Brain pericyte (primary cell): ENCODE results near the gene PKP2.
"Not testable (repeated sequence)": the region's sequence is repeated elsewhere in the genome, so short reads cannot be mapped to it uniquely, and the experiment has no call there.

ENCODE experiments used
- DNase-seq: peaks from one replicate; pipeline ENCODE4 v3.0.0-alpha.2; 2012; ENCODE audit warnings: low read depth, low spot score

PKP2 gene

GRCh38 chr12:32863128-32863527, 33.4 kb downstream of the PKP2 start:
- no peak for DNase-seq

DNA sequence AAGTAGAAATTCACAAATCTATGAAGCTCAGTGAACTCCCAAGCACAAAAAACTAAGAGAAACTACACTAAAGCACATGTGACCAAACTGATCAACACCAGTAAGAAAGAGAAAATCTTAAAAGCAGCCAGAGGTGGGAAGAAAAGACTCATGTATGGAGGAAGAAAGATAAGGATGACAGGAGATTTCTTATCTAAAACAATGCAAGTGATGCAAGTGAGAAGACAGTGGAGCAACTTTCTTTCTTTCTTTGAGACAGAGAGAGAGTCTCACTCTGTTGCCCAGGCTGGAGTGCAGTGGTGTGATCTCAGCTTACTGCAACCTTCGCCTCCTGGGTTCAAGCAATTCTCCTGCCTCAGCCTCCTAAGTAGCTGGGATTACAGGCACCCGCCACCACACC, 34.9 kb downstream of the PKP2 start:
- DNase-seq: not testable (repeated sequence)

DNA sequence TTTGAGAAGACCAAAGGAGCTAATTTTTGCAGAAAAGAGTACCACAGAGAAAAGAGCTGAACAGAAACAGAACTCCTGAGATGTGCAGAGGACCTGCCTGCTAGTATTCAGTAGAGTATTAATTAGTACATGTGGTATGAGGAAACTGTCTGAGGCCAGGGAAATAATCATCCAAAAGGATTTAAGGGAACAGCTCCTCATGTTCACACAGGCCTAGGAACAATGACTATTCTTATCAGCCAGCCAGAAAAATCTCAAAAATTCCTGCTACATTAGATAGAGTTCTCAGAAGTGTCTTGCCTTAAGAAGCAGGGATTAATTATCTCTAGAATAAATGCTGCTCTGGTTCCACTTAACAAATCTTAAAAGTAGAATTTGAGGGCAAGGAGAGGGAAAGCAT, 36.4 kb downstream of the PKP2 start:
- no peak for DNase-seq

DNA sequence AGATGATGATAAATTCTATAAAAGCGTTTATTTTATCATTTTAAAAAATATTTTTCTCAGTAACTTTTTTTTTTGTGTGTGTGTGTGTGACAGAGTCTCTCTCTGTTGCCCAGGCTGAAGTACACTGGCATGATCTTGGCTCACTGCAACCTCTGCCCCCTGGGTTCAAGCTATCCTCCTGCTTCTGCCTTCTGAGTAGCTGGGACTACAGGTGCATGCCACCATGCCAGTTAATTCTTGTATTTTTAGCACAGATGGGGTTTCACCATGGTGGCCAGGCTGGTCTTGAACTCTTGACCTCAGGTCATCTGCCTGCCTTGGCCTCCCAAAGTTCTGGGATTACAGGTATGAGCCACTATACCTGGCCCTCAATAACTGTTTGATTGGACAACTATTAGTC, 37.2 kb downstream of the PKP2 start:
- DNase-seq: no peak

- no peak for DNase-seq
Observed at GRCh38 chr12:32854716-32855115, 41.9 kb downstream of the PKP2 start.

DNA sequence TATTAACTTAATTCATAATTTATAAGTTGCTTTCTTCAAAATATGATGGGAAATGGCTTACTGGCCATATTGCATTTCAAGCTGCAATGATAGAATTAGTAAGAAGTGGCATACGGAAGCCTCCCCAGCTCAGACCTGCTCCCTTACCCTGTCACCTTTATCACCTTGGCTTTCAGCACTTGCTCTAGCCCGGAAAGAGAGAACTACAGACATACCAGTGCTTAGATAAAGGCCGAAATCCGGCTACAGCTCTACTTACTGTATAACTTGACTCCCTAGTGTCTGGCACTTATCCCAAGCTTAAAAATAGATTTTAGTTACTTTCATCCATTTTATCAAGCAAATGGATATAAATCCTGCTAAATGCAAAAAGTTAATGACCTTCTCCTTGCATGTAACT, 42.5 kb downstream of the PKP2 start:
- DNase-seq: no peak

GRCh38 chr12:32847287-32847686, 49.3 kb downstream of the PKP2 start:
- DNase-seq: no peak

GRCh38 chr12:32846053-32846452, 50.5 kb downstream of the PKP2 start:
- no peak for DNase-seq

GRCh38 chr12:32843528-32844095, 53.0 kb downstream of the PKP2 start:
- no peak for DNase-seq

DNA sequence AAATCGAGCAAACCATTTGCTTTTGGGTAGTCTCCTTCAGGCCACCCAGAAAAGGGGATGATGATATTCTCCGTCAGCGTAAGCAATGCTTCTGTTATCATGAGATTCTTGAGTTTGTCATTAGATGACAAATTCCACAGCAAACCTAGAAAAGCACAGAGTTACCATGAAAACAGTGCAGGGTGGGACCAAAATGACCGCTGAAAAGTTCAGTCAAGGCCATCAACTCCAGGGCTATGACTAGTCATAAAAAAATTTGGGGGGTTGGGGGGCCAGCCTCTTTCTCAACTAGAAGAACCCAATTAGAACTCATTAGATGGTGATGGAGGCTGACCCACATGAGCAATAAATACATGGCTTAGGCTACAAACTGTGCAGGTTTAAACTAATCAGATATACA, 55.5 kb downstream of the PKP2 start:
- no peak for DNase-seq

DNA sequence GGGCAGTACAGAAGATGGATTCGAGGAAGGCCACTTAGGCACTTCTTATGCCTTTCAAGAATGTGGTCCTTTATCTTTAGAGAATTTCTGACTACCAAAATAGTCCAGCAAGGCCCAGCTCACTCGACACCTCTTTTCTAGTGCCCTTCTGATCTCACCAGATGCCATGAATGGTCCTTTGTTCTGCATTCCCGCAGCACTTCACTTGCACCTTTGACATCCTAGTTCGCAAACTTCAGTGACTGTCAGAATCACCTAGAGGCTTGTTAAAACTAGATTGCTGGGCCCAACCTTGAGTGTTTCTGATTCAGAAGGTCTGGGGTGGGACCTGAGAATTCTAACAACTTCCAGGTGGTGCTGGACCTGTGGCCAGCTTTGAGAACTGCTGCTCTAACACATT, 56.7 kb downstream of the PKP2 start:
- no peak for DNase-seq

DNA sequence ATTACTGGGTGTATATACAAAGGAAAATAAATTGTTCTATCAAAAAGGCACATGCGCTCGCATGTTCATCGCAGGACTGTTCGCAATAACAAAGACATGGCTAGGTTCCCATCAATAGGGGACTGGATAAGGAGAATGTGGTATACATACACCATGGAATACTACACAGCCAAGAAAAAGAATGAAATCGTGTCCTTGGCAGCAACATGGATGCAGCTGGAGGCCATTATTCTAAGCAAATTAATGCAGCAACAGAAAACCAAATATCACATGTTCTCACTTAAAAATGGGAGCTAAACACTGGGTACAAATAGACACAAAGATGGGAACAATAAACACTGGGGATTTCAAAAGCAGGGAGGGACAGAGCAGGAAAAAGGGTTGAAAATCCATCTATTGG, 58.6 kb downstream of the PKP2 start:
- no peak for DNase-seq

- no peak for DNase-seq
Observed at GRCh38 chr12:32836710-32837109, 59.9 kb downstream of the PKP2 start.

DNA sequence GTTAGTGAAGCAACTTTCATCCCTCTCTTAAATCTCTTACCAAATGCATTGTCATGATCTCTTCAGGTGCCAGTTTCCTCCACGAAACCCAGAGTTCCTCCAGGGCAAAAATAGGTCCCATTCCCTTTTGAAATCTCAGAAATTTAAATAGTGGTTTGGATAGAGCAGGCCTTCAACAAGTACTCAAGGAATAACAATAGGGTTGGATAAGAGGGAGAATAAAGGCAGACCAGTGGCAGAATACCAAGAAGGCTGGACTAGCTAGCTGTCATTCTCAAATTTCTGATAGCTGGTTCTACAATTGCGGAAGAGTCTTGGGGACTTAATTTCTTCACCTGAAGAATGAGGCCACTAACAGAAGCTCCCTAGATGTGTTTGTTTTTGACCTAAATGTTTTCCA, 62.5 kb downstream of the PKP2 start:
- DNase-seq: no peak

DNA sequence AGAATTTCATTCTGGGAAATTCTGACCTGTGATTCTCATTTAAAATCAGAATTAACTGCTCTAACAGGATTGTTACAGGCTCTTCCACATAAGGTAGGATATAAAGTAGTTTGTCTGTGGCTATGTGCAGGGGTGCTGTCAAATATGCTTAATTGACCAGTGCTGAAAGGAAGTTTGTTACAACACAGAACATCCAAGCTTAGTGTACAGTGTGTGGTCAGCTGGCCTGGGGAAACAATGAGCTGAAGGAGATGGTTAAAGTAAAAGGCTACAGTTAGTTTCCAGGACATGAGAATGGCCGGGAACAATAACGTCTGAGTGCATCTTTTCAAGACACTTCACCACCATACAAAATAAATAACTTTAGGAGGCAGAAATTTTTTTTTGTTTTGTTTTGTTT, 68.0 kb downstream of the PKP2 start:
- DNase-seq: no peak

DNA sequence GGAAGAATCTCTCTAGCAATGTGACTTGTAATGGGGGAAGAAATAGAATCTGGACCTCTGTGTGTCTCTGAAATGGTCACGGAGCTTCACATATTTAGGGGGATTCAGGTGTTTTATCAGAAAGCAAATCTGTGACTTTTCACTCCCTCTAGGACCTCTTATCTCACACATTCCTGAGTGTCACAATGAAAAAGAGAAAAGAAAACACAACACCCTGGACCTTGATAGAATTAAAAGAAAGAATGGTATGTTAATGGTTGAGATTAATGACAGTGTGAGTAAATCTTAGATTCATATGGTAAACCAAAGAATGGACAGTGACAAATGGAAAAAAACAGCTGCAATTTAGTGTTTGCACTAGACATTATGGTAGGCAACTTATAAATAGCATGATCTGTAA, 68.5 kb downstream of the PKP2 start:
- no peak for DNase-seq

- no peak for DNase-seq
Observed at GRCh38 chr12:32826807-32827412, 69.7 kb downstream of the PKP2 start.

- DNase-seq: no peak
Observed at GRCh38 chr12:32824596-32824995, 72.0 kb downstream of the PKP2 start.

GRCh38 chr12:32822344-32822743, 74.2 kb downstream of the PKP2 start:
- DNase-seq: no peak

GRCh38 chr12:32821710-32822109, 74.9 kb downstream of the PKP2 start:
- no peak for DNase-seq

- DNase-seq: no peak
Observed at GRCh38 chr12:32821293-32821692, 75.3 kb downstream of the PKP2 start.

DNA sequence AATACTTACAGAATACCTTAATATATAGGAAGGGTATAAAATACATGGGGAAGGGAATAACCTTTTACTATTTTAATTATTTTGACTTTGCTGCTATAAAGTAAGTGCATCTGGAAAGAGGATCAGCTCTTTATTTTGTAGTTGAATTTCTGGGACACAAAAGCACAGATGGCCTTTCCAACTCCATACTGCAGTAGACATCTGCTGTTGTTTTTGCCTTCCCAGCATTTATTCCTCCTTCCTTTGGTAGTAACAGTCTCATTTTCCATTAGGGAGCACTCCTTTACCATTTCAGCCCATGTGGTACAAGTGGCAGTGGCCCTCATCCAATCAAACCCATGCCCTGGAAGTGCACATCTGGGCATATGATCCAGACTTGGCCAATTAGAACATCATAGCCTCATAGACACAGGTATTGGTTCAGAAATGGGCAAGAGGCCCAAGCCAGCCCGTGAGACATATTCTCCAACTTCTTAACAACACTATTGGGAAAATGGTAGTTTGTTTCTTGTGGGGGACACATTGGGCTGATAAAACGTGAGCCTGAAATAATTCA, 76.1 kb downstream of the PKP2 start:
- DNase-seq: no peak

DNA sequence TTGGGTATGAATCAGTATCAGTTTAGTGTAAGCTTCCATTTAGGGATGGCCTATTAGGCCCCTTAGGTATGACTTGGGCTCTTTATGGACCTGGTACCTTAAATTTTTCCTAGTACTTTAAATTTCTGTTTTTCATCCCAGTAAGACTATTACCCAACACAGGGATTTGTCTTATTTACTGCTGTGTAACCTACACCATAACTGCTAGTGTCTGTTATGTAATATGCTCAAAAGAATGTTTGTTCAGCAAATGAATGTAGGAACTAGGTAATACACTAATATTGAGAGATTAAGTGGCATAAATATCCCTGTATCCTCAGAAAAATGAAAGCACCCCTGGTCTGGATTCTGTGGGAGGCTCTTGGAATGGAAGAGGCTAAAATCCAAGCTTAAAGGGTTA, 77.2 kb downstream of the PKP2 start:
- DNase-seq: no peak
